ENCODE measurements around the gene ZNF785. TPM values are rescaled to one million over a fixed set of nuclear protein-coding genes. Genes with fewer than 3 reads are reported as not detected.

ZNF785 gene
- total and polyA plus RNA-seq, 2 of the 13 experiments (the other 11 are each of a cell fraction or from before 2014, with no cell fraction given), result 0.01 TPM; not detected in 1

- TF ChIP-seq, protein P1, sequence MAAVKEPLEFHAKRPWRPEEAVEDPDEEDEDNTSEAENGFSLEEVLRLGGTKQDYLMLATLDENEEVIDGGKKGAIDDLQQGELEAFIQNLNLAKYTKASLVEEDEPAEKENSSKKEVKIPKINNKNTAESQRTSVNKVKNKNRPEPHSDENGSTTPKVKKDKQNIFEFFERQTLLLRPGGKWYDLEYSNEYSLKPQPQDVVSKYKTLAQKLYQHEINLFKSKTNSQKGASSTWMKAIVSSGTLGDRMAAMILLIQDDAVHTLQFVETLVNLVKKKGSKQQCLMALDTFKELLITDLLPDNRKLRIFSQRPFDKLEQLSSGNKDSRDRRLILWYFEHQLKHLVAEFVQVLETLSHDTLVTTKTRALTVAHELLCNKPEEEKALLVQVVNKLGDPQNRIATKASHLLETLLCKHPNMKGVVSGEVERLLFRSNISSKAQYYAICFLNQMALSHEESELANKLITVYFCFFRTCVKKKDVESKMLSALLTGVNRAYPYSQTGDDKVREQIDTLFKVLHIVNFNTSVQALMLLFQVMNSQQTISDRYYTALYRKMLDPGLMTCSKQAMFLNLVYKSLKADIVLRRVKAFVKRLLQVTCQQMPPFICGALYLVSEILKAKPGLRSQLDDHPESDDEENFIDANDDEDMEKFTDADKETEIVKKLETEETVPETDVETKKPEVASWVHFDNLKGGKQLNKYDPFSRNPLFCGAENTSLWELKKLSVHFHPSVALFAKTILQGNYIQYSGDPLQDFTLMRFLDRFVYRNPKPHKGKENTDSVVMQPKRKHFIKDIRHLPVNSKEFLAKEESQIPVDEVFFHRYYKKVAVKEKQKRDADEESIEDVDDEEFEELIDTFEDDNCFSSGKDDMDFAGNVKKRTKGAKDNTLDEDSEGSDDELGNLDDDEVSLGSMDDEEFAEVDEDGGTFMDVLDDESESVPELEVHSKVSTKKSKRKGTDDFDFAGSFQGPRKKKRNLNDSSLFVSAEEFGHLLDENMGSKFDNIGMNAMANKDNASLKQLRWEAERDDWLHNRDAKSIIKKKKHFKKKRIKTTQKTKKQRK (IDR thresholded peaks at IDR 0.05; ENCODE audit: low read length), result no peak
- TF ChIP-seq ZNF441 (CRISPR knock-in tag; IDR thresholded peaks at IDR 0.05; ENCODE audit: borderline replicate concordance) (no peak; the same call in none of the 2 replicates), RFXANK (CRISPR knock-in tag; IDR thresholded peaks at IDR 0.05) (peak; percentile 30; the same call in 1 of the 2 replicates), ZNF431 (CRISPR knock-in tag; IDR thresholded peaks at IDR 0.05; ENCODE audit: borderline replicate concordance, low read depth) (peak; percentile 29; the same call in 1 of the 2 replicates), ZNF329 (CRISPR knock-in tag; IDR thresholded peaks at IDR 0.05; ENCODE audit: low read depth) (0 out of 2 replicates have a peak, but pooled peaks have one; percentile 57), ZNF660 (CRISPR knock-in tag; IDR thresholded peaks at IDR 0.05; ENCODE audit: borderline replicate concordance, low read depth) (no peak), ZNF75D (CRISPR knock-in tag; IDR thresholded peaks at IDR 0.05; ENCODE audit: borderline replicate concordance) (no peak), NCOA5 (CRISPR knock-in tag; IDR thresholded peaks at IDR 0.05) (no peak), HMG20A (CRISPR knock-in tag; IDR thresholded peaks at IDR 0.05; ENCODE audit: borderline replicate concordance) (peak; percentile 13; the same call in 1 of the 2 replicates), ZMYM3 (CRISPR knock-in tag; IDR thresholded peaks at IDR 0.05) (peak; percentile 85), ZFP41 (CRISPR knock-in tag; IDR thresholded peaks at IDR 0.05; ENCODE audit: borderline replicate concordance) (no peak; the same call in 1 of the 2 replicates), SOX5 (CRISPR knock-in tag; IDR thresholded peaks at IDR 0.05; ENCODE audit: borderline replicate concordance) (peak; percentile 47; the same call in 1 of the 2 replicates), ELF1 (CRISPR knock-in tag; IDR thresholded peaks at IDR 0.05) (peak; percentile 98), ATM (IDR thresholded peaks at IDR 0.05; ENCODE audit: borderline replicate concordance) (no peak), SNAPC4 (CRISPR knock-in tag; IDR thresholded peaks at IDR 0.05) (peak; percentile 91), AKAP8 (CRISPR knock-in tag; IDR thresholded peaks at IDR 0.05) (peak; percentile 96), MAF1 (CRISPR knock-in tag; IDR thresholded peaks at IDR 0.05; ENCODE audit: borderline replicate concordance) (no peak), SNAPC2 (CRISPR knock-in tag; IDR thresholded peaks at IDR 0.05) (peak; percentile 69), HOXA3 (CRISPR knock-in tag; IDR thresholded peaks at IDR 0.05) (peak; percentile 100), ZNF749 (CRISPR knock-in tag; IDR thresholded peaks at IDR 0.05; ENCODE audit: borderline replicate concordance) (no peak; the same call in 1 of the 2 replicates)
- TF ChIP-seq, protein P2, sequence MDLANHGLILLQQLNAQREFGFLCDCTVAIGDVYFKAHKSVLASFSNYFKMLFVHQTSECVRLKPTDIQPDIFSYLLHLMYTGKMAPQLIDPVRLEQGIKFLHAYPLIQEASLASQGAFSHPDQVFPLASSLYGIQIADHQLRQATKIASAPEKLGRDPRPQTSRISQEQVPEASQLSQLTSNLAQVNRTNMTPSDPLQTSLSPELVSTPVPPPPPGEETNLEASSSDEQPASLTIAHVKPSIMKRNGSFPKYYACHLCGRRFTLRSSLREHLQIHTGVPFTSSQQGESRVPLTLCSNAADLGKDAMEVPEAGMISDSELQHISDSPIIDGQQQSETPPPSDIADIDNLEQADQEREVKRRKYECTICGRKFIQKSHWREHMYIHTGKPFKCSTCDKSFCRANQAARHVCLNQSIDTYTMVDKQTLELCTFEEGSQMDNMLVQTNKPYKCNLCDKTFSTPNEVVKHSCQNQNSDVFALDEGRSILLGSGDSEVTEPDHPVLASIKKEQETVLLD (CRISPR knock-in tag; IDR thresholded peaks at IDR 0.05; ENCODE audit: low read depth), result peak; percentile 77
Measured at GRCh38 chr16:30534368-30535105, 51.0 kb downstream of the ZNF785 start, which contains the start of gene ZNF747 (continued).
